Stimulated activated CD8-positive, alpha-beta memory T cell treated with anti-CD3 and anti-CD28 coated beads, Interleukin-4, amount 100 ng/mL, for 24 hours (primary cell): ENCODE results near the gene HS3ST2.
"Not testable (repeated sequence)": the region's sequence is repeated elsewhere in the genome, so short reads cannot be mapped to it uniquely, and the experiment has no call there.

Source experiments
- DNase-seq: peaks from one replicate; pipeline ENCODE4 v3.0.0-alpha.2; 2020; ENCODE audit warnings: low read depth

Gene HS3ST2

DNA sequence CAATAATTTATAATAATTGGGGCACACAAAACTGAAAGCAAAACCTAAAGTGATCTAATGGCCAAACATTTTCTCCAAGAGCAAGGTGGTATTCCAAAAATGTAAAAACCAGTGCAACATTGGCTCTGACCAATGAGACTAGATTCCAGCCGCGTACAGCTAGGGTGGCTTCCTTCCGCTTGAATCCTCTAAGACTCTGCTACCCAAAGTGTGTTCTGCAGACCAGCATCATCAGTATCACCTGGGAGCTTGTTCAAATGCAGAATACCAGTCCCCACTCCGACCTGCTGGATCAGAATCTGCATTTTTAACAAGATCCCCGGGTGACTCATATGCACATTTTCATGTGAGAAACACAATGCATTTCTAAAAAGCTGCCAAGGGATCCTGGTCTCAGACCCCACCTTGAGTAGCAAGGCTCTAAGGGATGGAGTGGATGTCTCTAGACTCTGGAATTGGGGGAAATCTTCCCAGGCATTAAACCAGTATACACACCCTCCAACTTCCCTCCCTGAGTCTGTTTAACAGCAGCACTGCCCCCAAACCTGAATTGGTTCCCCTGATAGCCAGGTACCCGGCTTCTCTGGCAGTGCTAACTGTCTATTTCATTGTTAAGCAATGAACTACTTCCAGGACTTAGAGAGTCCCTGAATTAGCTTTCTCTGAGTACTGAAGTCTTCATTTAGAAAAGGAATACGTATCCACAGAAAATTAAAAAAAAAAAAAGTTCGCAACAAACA is 118.2 kb downstream of the HS3ST2 start:
- DNase-seq, result no peak

DNA sequence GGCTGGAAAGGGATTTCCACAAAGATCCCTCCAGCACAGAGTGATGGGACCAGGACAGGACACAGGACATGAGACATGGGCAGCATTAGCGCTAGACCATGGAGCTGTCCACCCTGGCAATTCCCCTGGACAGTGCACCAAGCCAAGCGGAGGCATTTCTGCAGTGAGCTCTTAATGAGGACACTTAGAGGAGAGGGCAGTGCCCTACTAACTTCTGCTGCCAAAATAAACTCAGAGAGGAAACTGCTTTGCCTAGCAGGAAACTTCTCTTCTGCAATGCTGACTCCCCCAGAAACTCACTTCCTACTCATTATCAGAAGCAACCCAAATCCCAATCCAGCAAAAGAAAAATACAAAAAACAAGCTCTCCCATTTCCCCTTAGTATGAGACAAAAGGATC is 119.2 kb downstream of the HS3ST2 start:
- DNase-seq, result no peak

DNA sequence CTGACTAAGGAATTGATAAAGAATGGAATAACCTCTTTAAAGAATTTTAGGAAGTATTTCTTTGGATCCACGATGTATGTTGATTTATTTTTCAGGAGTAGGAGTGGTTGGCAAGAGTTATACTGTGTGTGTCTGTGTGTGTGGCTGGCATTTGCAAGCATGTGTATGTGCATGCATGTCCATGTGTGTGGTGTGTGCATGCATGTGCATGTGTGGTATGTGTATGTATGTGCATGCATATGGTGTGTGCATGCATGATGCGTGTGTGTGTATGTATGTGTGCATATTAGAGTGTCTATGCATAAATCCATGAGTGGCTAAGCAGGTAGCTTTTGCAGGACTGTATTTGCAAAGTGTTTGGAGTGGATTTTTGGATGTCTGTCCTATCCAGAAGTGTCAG is 120.8 kb downstream of the HS3ST2 start:
- no peak for DNase-seq

DNA sequence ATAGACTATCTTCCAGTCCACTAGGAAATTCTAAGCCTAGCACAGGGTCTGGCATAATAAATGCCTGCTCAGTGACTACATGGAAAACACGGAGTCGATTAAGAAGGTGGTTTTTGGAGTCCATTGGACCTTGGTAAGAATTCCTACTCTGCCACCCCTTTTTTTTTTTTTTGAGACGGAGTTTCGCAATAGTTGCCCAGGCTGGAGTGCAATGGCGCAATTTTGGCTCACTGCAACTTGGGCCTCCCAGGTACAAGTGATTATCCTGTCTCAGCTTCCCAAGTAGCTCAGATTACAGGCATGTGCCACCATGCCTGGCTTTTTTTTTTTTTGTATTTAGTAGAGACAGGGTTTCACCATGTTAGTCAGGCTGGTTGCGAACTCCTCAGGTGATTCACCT is 123.2 kb downstream of the HS3ST2 start:
- no peak for DNase-seq

DNA sequence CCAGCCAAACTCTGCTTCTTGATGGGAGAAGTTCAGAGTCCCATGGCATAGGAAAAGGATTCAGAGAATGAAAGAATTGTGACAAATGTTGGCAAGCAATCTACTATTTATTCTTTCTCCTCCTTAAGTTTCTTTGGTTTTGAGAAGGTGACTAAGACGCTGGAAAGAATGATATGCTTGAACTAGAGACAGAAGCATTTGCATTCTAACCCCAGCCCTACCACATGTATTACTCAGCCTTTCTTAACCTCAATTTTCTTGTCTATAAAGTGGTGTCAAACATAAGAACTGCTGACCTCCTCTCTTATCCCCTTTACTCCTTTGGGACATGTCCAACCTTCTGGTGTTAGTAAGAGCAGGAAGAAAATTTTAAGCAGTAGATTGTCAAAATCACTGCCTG is 124.7 kb downstream of the HS3ST2 start:
- DNase-seq, result no peak

DNA sequence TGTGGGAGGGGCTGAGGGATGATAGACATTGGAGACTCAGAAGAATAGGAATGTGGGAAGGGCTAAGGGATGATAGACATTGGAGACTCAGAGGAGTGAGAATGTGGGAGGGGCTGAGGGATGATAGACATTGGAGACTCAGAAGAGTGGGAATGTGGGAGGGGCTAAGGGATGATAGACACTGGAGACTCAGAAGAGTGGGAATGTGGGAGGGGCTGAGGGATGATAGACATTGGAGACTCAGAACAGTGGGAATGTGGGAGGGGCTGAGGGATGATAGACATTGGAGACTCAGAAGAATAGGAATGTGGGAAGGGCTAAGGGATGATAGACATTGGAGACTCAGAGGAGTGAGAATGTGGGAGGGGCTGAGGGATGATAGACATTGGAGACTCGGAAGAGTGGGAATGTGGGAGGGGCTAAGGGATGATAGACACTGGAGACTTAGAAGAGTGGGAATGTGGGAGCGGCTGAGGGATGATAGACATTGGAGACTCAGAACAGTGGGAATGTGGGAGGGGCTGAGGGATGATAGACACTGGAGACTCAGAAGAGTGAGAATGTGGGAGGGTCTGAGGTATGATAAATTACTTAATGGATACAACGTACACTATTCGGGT is 125.9 kb downstream of the HS3ST2 start:
- not testable (repeated sequence) for DNase-seq

DNA sequence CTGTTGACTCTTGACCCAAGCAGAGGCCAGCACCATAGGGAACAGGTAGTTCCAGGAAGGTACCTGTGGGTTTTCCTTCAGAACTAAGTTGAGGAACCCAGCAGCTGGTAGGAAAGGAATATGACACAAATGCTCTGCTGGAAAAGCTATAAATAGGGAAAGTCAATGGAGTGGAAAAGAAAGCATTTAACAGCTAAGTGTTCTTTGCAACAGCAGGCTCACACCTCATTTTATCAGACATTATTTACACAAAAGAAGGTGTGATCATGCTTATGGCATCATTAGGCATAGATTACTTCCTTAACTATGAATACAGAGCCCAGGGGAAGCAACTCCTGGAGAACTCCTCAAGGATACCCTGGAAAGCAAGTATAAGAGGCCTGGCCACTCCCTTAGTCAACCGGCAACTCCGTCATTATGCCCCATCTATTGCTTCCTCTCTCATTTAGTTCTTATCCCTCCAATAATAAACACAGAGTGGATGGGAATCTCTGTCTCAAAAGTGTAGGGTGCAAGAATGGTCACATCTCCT is 128.1 kb downstream of the HS3ST2 start:
- no peak for DNase-seq

DNA sequence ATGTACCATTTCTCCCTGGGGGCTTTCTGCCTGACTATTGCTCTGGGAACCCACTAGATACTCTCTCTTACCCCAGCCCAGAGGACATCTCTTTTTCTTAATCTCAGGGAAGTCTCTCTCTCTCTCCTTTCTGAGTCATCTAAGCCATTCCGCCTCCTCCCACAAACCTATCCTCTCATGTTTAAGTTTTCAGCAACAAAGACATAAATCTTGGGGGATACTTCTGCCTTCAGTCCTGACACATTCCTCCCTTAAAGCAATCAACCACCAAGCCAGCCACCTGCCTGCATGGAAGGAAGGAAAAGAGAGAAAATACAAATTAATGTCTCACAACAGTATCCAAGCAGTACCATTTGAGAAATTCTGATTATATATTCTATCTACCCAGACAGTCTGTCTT is 128.8 kb downstream of the HS3ST2 start:
- no peak for DNase-seq

DNA sequence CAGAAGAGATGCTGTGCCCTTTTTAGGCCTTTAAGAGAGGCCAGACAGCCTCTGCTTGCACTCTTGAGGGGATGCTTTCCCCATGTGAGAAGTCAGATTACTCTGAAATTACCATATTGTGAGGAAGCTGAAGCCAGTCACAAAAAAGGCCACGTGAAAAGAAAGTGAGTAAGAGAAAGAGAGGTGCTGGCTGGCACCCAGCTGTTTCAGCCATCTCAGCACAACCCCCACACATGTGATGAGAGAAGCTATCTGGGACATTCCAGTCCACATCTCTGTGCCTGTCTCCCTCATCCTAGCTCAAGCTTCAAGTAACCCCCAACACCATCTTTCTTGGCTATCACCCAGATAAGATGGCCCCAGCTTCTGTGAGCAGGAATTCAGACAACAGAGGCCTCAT is 131.4 kb downstream of the HS3ST2 start:
- DNase-seq, result no peak

DNA sequence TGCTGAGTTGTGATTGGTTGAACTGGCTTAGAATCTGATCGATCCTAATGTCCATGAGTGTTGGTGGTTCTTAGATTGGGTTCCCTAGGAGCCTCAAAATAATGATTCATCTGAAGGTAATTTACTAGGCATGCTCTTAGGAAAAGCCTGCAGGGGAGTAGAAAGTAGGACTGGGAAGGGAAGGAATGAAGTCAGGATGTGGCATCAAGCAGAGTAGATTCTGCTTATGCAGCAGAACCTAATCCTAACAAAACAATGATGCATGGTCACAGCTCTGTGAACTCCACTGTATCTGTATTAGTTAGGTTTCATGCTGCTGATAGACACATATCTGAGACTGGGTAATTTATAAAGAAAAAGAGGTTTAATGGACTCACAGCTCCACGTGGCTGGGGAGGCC is 132.5 kb downstream of the HS3ST2 start:
- no peak for DNase-seq

DNA sequence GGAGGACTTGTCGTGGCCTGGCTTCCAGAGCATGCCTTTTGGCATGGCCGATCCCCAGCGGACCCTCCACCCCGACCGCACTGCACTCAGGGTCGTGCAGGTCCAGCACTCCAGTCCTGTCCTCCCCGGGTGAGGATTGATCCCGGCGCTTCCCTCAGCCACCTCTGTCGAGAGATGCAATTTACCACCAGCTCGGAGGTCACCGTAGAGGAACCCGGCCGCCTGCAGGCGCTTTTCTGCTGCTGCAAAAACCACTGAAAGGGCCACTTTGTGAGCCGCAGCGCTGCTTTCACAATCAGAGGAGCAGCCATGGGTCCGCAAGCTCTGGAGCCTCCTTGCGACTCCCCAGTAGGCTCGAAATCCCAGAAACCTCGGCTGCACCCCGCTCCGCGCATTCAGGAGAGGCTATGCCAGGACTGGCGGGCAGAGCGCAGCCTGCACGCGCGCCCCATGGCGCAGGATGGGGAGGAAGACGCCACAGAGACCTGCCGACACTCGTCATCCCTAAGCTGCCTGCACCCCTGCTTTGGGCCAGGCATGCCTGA is 134.2 kb downstream of the HS3ST2 start:
- DNase-seq, result no peak

DNA sequence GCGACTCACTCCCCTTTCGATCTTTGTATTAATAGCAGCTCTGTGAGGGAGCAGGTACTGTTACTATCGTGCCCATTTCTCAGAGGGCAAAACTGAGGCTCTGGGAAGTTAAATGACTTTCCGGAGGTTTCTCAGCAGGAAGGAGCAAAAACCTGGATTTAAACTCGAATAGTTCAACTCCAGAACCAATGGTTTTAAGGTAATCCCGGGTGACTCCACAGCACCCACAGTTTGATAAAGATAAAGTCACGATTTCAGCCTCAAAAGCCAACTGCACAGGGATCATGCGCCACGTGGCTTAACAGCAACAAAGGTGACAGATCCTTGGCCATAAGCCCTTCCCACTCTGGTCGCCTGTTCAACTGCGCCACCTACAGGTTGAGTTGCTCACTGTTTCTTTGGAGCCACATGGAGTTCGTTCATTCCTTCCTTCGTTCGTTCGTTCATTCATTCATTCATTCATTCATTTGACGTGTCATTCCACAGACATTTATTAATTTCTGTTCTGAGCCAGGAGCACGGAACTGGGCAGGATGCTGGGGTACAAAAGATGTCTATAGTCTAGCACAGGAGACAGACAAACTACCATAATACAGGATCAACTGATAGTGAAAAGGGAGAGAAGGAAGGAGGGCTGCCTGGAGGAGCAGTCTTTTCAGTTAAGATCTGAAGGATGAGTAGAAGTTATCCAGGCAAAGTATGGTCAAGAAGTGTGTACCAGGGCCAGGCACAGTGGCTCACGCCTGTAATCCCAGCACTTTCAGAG is 134.8 kb downstream of the HS3ST2 start:
- peak; percentile 7 for DNase-seq

DNA sequence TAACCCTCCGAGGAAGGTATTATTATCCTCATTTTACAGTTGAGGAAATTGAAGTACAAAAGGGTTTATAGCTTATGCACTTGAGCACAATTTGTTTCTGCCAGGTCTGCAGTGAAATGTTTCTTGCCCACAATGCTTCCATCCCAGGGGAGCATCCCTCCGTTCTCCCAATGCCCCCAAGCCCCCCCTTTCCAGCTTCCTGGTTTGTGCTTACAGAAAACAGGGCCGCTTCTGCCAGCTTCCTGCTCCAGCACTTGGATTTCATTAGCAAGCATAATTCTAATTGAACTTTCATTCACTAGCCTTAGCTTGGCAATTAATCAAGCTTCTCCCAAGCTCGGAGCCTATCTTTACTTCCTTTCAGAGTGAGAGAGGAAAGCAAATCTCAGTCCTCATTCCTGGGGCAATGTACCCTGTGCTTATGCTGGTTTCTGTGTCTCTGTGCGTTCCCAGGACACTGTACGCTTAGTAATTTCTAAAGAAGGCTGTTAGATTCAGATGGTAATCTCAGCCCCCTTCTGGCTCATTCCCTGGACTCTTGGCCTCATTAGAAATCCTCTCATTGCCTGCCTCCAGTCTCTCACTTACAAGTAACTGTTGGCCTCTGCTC is 141.6 kb downstream of the HS3ST2 start:
- no peak for DNase-seq

DNA sequence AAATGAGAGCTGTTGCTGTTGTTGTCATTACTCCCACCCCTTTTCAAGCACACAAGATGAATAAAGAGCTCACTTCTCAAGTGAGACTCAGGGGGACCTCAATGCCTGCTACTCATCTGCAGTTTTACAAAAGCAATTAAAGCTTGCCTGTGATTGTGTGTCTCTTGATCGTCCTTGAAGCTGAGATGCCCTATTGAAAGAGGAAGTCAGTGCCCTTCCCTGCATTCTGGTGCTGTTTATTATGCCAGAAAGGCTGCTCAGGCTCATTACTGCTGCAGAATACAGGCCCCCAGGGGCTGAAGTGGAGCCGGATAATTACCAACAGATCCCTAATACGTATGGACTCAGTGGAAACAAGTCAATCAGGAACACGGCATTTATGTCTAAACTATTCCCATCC is 147.2 kb downstream of the HS3ST2 start:
- no peak for DNase-seq

DNA sequence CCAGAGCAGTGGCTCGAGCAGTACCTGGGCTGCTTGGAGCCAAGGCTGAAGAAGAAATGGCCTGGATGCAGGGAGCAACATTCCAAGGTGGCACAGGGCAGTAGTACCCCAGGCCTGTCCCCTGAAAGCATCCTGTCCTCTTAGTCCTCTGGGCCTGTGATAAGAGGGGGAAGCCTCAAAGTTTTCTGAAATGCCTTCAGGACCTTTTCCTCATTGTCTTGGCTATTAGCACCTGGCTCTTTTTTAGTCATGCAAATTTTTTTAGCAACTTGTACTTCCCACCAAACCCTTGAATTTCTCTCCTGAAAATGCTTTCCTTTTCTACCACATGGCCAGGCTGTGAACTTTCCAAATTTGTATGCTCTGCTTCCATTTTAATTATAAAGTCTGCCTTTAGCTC is 148.9 kb downstream of the HS3ST2 start:
- DNase-seq, result no peak
